Aorta (tissue), 5 donors: Measurements from ENCODE around the gene UGT1A8. TPM values are rescaled to one million over a fixed set of nuclear protein-coding genes. Genes with fewer than 3 reads are reported as not detected.
A peak's percentile ranks its signal among the peaks of the same experiment; 100 is the strongest.

ENCODE experiments used
- ATAC-seq: fragments of 200-7000 bp; cut with Tn5 transposase; one replicate; pipeline ENCODE4 v1.9.1; 2022; ENCODE audit warnings: moderate library complexity; ENCODE audit not compliant: low FRiP score
- DNase-seq, 2 donors: peaks; one replicate each; pipeline ENCODE4 v3.0.0-alpha.2; 2020
- H3K27ac ChIP-seq, 2 donors: one replicate each; pipeline ENCODE4 v1.5.1; 2013; ENCODE audit warnings: low read length in 2 of 2, mild to moderate bottlenecking in 2 of 2, moderate library complexity in 2 of 2, control low read depth in 1 of 2, inconsistent platforms in 1 of 2, low read depth in 1 of 2
- H3K27me3 ChIP-seq, 2 donors: one replicate each; pipeline ENCODE4 v1.6.1; 2013; ENCODE audit warnings: control low read depth in 1 of 2, low read length in 1 of 2, mild to moderate bottlenecking in 1 of 2, moderate library complexity in 1 of 2; ENCODE audit not compliant: insufficient read depth in 2 of 2, control insufficient read depth in 1 of 2
- H3K36me3 ChIP-seq, 2 donors: one replicate each; pipeline ENCODE4 v1.6.1; 2013; ENCODE audit warnings: control low read depth in 1 of 2, low read length in 1 of 2, mild to moderate bottlenecking in 1 of 2; ENCODE audit not compliant: insufficient read depth in 2 of 2, control insufficient read depth in 1 of 2
- H3K4me1 ChIP-seq, 2 donors: one replicate each; pipeline ENCODE4 v1.6.1; 2013; ENCODE audit warnings: low read length in 2 of 2, control low read depth in 1 of 2, mild to moderate bottlenecking in 1 of 2, moderate library complexity in 1 of 2; ENCODE audit not compliant: insufficient read depth in 2 of 2, control insufficient read depth in 1 of 2
- H3K4me3 ChIP-seq, 2 donors: one replicate each; pipeline ENCODE4 v1.5.1; 2013; ENCODE audit warnings: low read length in 2 of 2, control low read depth in 1 of 2, mild to moderate bottlenecking in 1 of 2
- H3K9me3 ChIP-seq: one replicate; pipeline ENCODE4 v1.6.1; 2013; ENCODE audit warnings: mild to moderate bottlenecking, low read length; ENCODE audit not compliant: control insufficient read depth
- WGBS, 2 donors: extraction: QIAGEN DNeasy Blood & Tissue Kit; methylation state at CpG; one replicate each; pipeline ENCODE4 v1.1.7; 2013; 5-methylcytosine and 5-hydroxymethylcytosine counted together
- intact Hi-C, 2 donors: fragments of 100-400 bp; cut with DNase I; formaldehyde crosslinking; loops; one replicate each; pipeline versions ENCODE4 v1.14.2 to v1.15.0; 2022
- polyA plus RNA-seq, 2 donors: library from polyadenylated mRNA; stranded (reverse); fragments of 200-250 nt; gene quantifications; one replicate each; pipeline ENCODE4 v1.2.3, GENCODE V29; 2013
- total RNA-seq, 2 donors: library from RNA; stranded (reverse); fragmentation: NEBNext Ultra II Directional; extraction: Animal tissue kit (Norgen Biotek cat#: 25700); gene quantifications; one replicate each; pipeline ENCODE4 v1.2.1, GENCODE V29; 2021
- donor health status: healthy with polysubstance abuse.
- donor health status: Bipolar disorder and iron deficiency.
- donor health status: DM: no; HTN: no; CAD: no.
- donor health status: DM: no; HTN: no; CAD: no.
- donor health status: DM: yes; HTN: yes; CAD: no.

Gene UGT1A8
- total and polyA plus RNA-seq, 4 donors: 1.0 TPM; not detected in 3

GRCh38 chr2:233769260-233769659, 151.8 kb downstream of the UGT1A8 start:
- H3K27ac ChIP-seq: no peak overlapping the region
- WGBS, 2 donors: 90% methylated on average over 9 of the region's 9 CpGs
- no peaks in the 10 kb centered on the region for H3K27me3 ChIP-seq
- intact Hi-C loops: no loop called here
- H3K9me3 ChIP-seq: no peaks in the 10 kb centered on the region
- no peak overlapping the region for H3K4me3 ChIP-seq
- no peaks in the 10 kb centered on the region for H3K36me3 ChIP-seq
- DNase-seq (no peak), ATAC-seq (no peak)
- no peaks in the 10 kb centered on the region for H3K4me1 ChIP-seq

DNA sequence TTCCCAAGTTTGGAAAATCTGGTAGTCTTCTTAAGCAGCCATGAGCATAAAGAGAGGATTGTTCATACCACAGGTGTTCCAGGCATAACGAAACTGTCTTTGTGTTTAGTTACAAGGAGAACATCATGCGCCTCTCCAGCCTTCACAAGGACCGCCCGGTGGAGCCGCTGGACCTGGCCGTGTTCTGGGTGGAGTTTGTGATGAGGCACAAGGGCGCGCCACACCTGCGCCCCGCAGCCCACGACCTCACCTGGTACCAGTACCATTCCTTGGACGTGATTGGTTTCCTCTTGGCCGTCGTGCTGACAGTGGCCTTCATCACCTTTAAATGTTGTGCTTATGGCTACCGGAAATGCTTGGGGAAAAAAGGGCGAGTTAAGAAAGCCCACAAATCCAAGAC, 154.7 kb downstream of the UGT1A8 start:
- intact Hi-C loops: no loop called here
- WGBS, 2 donors: 86 to 89% methylated on average over 16 of the region's 16 CpGs

DNA sequence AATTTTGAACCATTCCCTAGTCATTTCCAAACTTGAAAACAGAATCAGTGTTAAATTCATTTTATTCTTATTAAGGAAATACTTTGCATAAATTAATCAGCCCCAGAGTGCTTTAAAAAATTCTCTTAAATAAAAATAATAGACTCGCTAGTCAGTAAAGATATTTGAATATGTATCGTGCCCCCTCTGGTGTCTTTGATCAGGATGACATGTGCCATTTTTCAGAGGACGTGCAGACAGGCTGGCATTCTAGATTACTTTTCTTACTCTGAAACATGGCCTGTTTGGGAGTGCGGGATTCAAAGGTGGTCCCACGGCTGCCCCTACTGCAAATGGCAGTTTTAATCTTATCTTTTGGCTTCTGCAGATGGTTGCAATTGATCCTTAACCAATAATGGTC, 155.2 kb downstream of the UGT1A8 start:
- 42 to 56% methylated on average over 5 of the region's 5 CpGs for WGBS, 2 donors

More for the DNA sequence above, 154.7 kb downstream of the UGT1A8 start:
- H3K9me3 ChIP-seq: peaks cover 4% of the 10 kb centered on the region
- no peak overlapping the region for H3K4me3 ChIP-seq
- no peaks in the 10 kb centered on the region for H3K4me1 ChIP-seq
- no peaks in the 10 kb centered on the region for H3K36me3 ChIP-seq
- DNase-seq (no peak), ATAC-seq (no peak)
- H3K27ac ChIP-seq: no peak overlapping the region
- H3K27me3 ChIP-seq: no peaks in the 10 kb centered on the region

DNA sequence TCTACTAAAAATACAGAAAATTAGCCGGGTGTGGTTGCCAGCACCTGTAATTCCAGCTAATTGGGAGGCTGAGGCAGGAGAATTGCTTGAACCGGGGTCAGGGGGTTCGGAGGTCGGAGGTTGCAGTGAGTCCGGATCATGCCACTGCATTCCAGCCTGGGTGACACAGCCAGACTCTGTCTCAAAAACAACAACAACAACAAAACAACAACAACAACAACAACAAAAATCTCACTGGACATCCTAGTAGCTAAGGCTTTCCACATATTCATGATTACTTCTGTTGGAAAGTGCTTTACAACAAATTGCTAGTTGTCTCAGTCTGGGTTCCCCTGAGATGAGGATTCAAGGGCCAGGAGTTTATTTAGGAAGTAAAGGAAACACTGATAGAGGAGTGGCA, 156.4 kb downstream of the UGT1A8 start:
- no peak overlapping the region for H3K4me3 ChIP-seq
- no peaks in the 10 kb centered on the region for H3K27me3 ChIP-seq
- WGBS, 2 donors: 84 to 87% methylated on average over 5 of the region's 5 CpGs
- no peak overlapping the region for H3K27ac ChIP-seq
- H3K36me3 ChIP-seq: no peaks in the 10 kb centered on the region
- no peaks in the 10 kb centered on the region for H3K4me1 ChIP-seq
- peak in 1 of 2 donors; percentile 25 for DNase-seq
- H3K9me3 ChIP-seq: peaks cover 5% of the 10 kb centered on the region
- intact Hi-C loops: no loop called here
- no peak for ATAC-seq

More for the DNA sequence above, 155.2 kb downstream of the UGT1A8 start:
- ATAC-seq (no peak), DNase-seq (no peak)
- H3K27ac ChIP-seq: no peak overlapping the region
- intact Hi-C loops: no loop called here
- H3K4me3 ChIP-seq: no peak overlapping the region
- no peaks in the 10 kb centered on the region for H3K36me3 ChIP-seq
- no peaks in the 10 kb centered on the region for H3K4me1 ChIP-seq
- H3K27me3 ChIP-seq: no peaks in the 10 kb centered on the region
- H3K9me3 ChIP-seq: peaks cover 5% of the 10 kb centered on the region

DNA sequence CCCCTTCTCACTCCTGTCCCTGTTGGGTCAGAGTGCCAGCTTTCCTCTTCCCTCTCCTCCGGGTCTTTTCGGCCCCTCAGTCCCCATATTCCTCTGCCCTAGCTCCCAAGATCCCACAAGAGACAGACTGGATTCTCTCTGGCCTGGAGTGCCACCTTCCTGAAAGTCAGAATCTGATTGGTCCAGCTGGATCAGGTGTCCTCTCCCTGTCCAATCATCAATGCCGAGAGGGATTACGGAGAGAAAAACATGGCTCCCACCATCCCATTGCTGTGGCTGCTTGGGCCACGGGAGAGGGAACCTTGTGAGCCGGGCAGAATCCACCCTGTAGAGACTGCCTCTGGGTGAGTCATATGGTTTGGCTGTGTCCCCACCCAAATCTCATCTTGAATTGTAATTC, 158.0 kb downstream of the UGT1A8 start:
- Histone ChIP-seq H3K4me1 (no peaks in the 10 kb centered on the region), H3K27ac (no peak overlapping the region)
- no peak for ATAC-seq

GRCh38 chr2:233778030-233778429, 160.6 kb downstream of the UGT1A8 start, which contains the start of gene MROH2A:
MROH2A (plus strand) TSS chr2:233778330; CDS start chr2:233779359, 1,029 bp downstream.
- Histone ChIP-seq H3K4me3 (no peak within 1 kb of the TSS), H3K9me3 (peaks cover 7% of the 10 kb centered on the region), H3K4me1 (no peaks in the 10 kb centered on the region), H3K36me3 (no peaks in the 10 kb centered on the region), H3K27me3 (no peaks in the 10 kb centered on the region), H3K27ac (no peak within 1 kb of the TSS)
- DNase-seq (no peak), ATAC-seq (no peak)
- 79 to 82% methylated on average over 2 of the region's 2 CpGs for WGBS, 2 donors
- intact Hi-C loops: no loop called here

More for the DNA sequence above, 158.0 kb downstream of the UGT1A8 start:
- 91 to 95% methylated on average over 6 of the region's 6 CpGs for WGBS, 2 donors
- Histone ChIP-seq H3K27me3 (no peaks in the 10 kb centered on the region), H3K36me3 (no peaks in the 10 kb centered on the region), H3K4me3 (no peak overlapping the region), H3K9me3 (peaks cover 7% of the 10 kb centered on the region)
- intact Hi-C loops: no loop called here
- no peak for DNase-seq

DNA sequence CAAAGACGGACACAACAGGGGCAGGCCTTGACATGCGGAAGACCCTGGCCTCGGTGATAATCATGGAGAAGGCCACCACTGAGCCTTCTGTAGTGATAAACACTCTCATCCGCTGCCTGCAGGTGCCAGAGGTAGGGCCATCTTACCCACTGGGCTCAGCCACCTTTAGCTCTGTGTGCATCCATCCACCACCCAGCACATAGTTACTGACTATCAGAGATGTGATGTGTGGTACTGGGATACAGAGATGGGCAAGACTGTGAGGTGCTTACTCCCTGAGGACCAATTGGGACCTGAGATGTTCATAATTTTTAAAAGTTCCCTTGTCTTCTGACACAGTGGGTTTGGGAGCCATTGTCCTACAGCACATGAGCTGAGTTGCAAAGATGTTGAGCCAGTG, 162.3 kb downstream of the UGT1A8 start:
- WGBS, 2 donors: 85 to 89% methylated on average over 4 of the region's 4 CpGs
- Histone ChIP-seq H3K27me3 (no peaks in the 10 kb centered on the region), H3K36me3 (no peaks in the 10 kb centered on the region), H3K4me1 (no peaks in the 10 kb centered on the region), H3K4me3 (no peak overlapping the region), H3K9me3 (peaks cover 7% of the 10 kb centered on the region), H3K27ac (no peak overlapping the region)
- ATAC-seq: no peak
- intact Hi-C loops: no loop called here
- no peak for DNase-seq

GRCh38 chr2:233780771-233781170, 163.3 kb downstream of the UGT1A8 start:
- WGBS, 2 donors: 88% methylated on average over 4 of the region's 4 CpGs
- H3K27ac ChIP-seq: no peak overlapping the region
- H3K4me1 ChIP-seq: no peaks in the 10 kb centered on the region

DNA sequence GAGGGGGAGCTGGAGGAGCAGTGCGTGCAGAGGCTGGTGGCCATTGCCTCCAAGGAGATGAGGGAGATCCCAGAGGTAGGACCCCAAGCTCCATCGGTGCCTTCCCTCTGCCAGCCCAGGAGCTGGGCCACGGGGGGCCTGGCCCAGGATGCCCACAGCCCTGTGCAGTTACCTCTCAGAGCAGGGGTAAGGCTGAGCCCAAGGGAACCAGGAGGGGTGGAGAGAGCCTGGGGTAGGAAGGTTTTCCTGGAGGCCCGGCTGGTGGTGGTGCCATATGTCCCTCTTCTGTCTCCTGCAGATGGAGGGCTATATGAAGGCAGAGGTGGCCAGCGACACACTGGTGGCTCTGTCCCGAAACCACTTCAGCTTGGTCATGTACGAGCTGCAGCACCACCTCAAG, 172.1 kb downstream of the UGT1A8 start:
- Histone ChIP-seq H3K27ac (no peak overlapping the region), H3K9me3 (peaks cover 2% of the 10 kb centered on the region), H3K4me3 (no peak overlapping the region), H3K27me3 (no peaks in the 10 kb centered on the region), H3K4me1 (no peaks in the 10 kb centered on the region), H3K36me3 (no peaks in the 10 kb centered on the region)
- intact Hi-C loops: no loop called here
- peak; percentile 30 for ATAC-seq
- DNase-seq: peak in 1 of 2 donors; percentile 42
- WGBS, 2 donors: 86 to 89% methylated on average over 7 of the region's 7 CpGs

More at GRCh38 chr2:233780771-233781170, 163.3 kb downstream of the UGT1A8 start:
- DNase-seq (no peak), ATAC-seq (no peak)
- intact Hi-C loops: no loop called here
- Histone ChIP-seq H3K36me3 (no peaks in the 10 kb centered on the region), H3K9me3 (peaks cover 7% of the 10 kb centered on the region), H3K4me3 (no peak overlapping the region), H3K27me3 (no peaks in the 10 kb centered on the region)
